Measurements from ENCODE around the gene ZDHHC1.

Gene ZDHHC1

GRCh38 chr16:67415872-67416793 lies at the start of gene ZDHHC1:
TSS of gene ZDHHC1 (minus strand) at chr16:67416477. CDS start at chr16:67407775, 8,702 bp downstream.
- DNase-seq (ENCODE audit: extremely low read depth in 1 of 2, low read depth in 1 of 2) = peak in 1 of 2 donors; percentile 39

GRCh38 chr16:67464565-67464964 lies 48.3 kb upstream of the ZDHHC1 start:
- DNase-seq (ENCODE audit: extremely low read depth in 1 of 2, low read depth in 1 of 2) = no peak

GRCh38 chr16:67463691-67464090 lies 47.4 kb upstream of the ZDHHC1 start:
- DNase-seq (ENCODE audit: extremely low read depth in 1 of 2, low read depth in 1 of 2) = no peak

- DNase-seq (ENCODE audit: extremely low read depth in 1 of 2, low read depth in 1 of 2) = no peak
Measured at GRCh38 chr16:67463059-67463458, 46.8 kb upstream of the ZDHHC1 start.

GRCh38 chr16:67462279-67462655 lies 46.0 kb upstream of the ZDHHC1 start:
- no peak for DNase-seq (ENCODE audit: extremely low read depth in 1 of 2, low read depth in 1 of 2)

- DNase-seq (ENCODE audit: extremely low read depth in 1 of 2, low read depth in 1 of 2) = no peak
Measured at GRCh38 chr16:67461600-67462278, 45.5 kb upstream of the ZDHHC1 start.

GRCh38 chr16:67460961-67461360 lies 44.7 kb upstream of the ZDHHC1 start:
- no peak for DNase-seq (ENCODE audit: extremely low read depth in 1 of 2, low read depth in 1 of 2)

GRCh38 chr16:67460168-67460567 lies 43.9 kb upstream of the ZDHHC1 start:
- no peak for DNase-seq (ENCODE audit: extremely low read depth in 1 of 2, low read depth in 1 of 2)

GRCh38 chr16:67459861-67460150 lies 43.5 kb upstream of the ZDHHC1 start:
- DNase-seq (ENCODE audit: extremely low read depth in 1 of 2, low read depth in 1 of 2) = no peak

- DNase-seq (ENCODE audit: extremely low read depth in 1 of 2, low read depth in 1 of 2) = no peak
Measured at GRCh38 chr16:67459066-67459860, 43.0 kb upstream of the ZDHHC1 start.

- DNase-seq (ENCODE audit: extremely low read depth in 1 of 2, low read depth in 1 of 2) = no peak
Measured at GRCh38 chr16:67458121-67458641, 41.9 kb upstream of the ZDHHC1 start.

- DNase-seq (ENCODE audit: extremely low read depth in 1 of 2, low read depth in 1 of 2) = no peak
Measured at GRCh38 chr16:67457611-67458010, 41.3 kb upstream of the ZDHHC1 start.

GRCh38 chr16:67456391-67457081 lies 40.3 kb upstream of the ZDHHC1 start:
- no peak for DNase-seq (ENCODE audit: extremely low read depth in 1 of 2, low read depth in 1 of 2)

- no peak for DNase-seq (ENCODE audit: extremely low read depth in 1 of 2, low read depth in 1 of 2)
Measured at GRCh38 chr16:67454852-67455251, 38.6 kb upstream of the ZDHHC1 start.

- DNase-seq (ENCODE audit: extremely low read depth in 1 of 2, low read depth in 1 of 2) = no peak
Measured at GRCh38 chr16:67454104-67454503, 37.8 kb upstream of the ZDHHC1 start.

- DNase-seq (ENCODE audit: extremely low read depth in 1 of 2, low read depth in 1 of 2) = no peak
Measured at GRCh38 chr16:67451704-67452435, 35.6 kb upstream of the ZDHHC1 start.

GRCh38 chr16:67451061-67451703 lies 34.9 kb upstream of the ZDHHC1 start:
- no peak for DNase-seq (ENCODE audit: extremely low read depth in 1 of 2, low read depth in 1 of 2)

- DNase-seq (ENCODE audit: extremely low read depth in 1 of 2, low read depth in 1 of 2) = no peak
Measured at GRCh38 chr16:67449739-67450138, 33.5 kb upstream of the ZDHHC1 start.

GRCh38 chr16:67449336-67449735 lies 33.1 kb upstream of the ZDHHC1 start:
- DNase-seq (ENCODE audit: extremely low read depth in 1 of 2, low read depth in 1 of 2) = no peak

Measured in stimulated activated CD8-positive, alpha-beta memory T cell treated with anti-CD3 and anti-CD28 coated beads, Interleukin-7, amount 100 ng/mL, for 48 hours (primary cell).